GM12878 (cell line): ENCODE data around the gene CSTB. TPM values are rescaled to one million over a fixed set of nuclear protein-coding genes. Genes with fewer than 3 reads are reported as not detected.

ENCODE experiments used
- BHLHE40 ChIP-seq, 2 experiments: fragments of 450-650 bp in 1 of 2; IDR thresholded peaks; 2 replicates each; pipeline ENCODE4 v1.6.1; 2011 to 2017; ENCODE audit warnings: low read depth in 2 of 2, borderline replicate concordance in 1 of 2, improper control_type of control experiment in 1 of 2, low read length in 1 of 2, mild to moderate bottlenecking in 1 of 2
- EGR1 ChIP-seq, 2 experiments: IDR thresholded peaks; 1 replicate in 1 of 2; 2 replicates in 1 of 2; pipeline ENCODE4 v1.6.1; 2011 to 2012; ENCODE audit warnings: low read depth in 2 of 2, low read length in 2 of 2, borderline replicate concordance in 1 of 2, mild to moderate bottlenecking in 1 of 2, moderate library complexity in 1 of 2
- MEF2B ChIP-seq: fragments of 450-650 bp; IDR thresholded peaks from 2 replicates; pipeline ENCODE4 v1.6.1; 2018; ENCODE audit warnings: mild to moderate bottlenecking, moderate library complexity; ENCODE audit not compliant: partially characterized antibody, poor library complexity, severe bottlenecking
- MLLT1 ChIP-seq: fragments of 450-650 bp; IDR thresholded peaks from 2 replicates; pipeline ENCODE4 v1.6.1; 2016; ENCODE audit warnings: mild to moderate bottlenecking
- RAD21 ChIP-seq: IDR thresholded peaks from 2 replicates; pipeline ENCODE4 v1.6.1; 2011; ENCODE audit warnings: mild to moderate bottlenecking, low read depth, low read length, moderate library complexity; ENCODE audit not compliant: insufficient read depth
- ZNF687 ChIP-seq: fragments of 450-650 bp; IDR thresholded peaks from 2 replicates; pipeline ENCODE4 v1.6.1; 2017; ENCODE audit warnings: mild to moderate bottlenecking, moderate library complexity
- polyA plus RNA-seq, 11 experiments: library from polyadenylated mRNA; depleted of rRNA in 4 of 11; unstranded in 6 of 11; stranded (reverse) in 5 of 11; fragments of >200 nt; fragmentation: Nextera tagmentation in 4 of 11; fragmentation: Illumina TruSeq in 1 of 11; extraction: Ambion mirVana in 4 of 11; extraction: Trizol in 1 of 11; gene quantifications; 1 replicate in 1 of 11; 2 replicates in 10 of 11; pipeline versions ENCODE4 v1.2.1 to v1.2.3, GENCODE V29; 2011 to 2016; ENCODE audit warnings: inconsistent platforms in 2 of 11, missing spikeins in 2 of 11, low read depth in 1 of 11
- total RNA-seq, 4 experiments: library from RNA; depleted of rRNA in 3 of 4; stranded (reverse); fragments of >200 nt in 3 of 4; fragmentation: Illumina TruSeq in 1 of 4; extraction: Trizol in 1 of 4; gene quantifications; 2 replicates each; pipeline versions ENCODE4 v1.2.1 to v1.2.3, GENCODE V29; 2013 to 2021

CSTB gene
- total and polyA plus RNA-seq, 10 of the 15 experiments (the other 5 are each of a cell fraction or from before 2014, with no cell fraction given): 12.5 to 82.7 (median 41.9) TPM

GRCh38 chr21:43809853-43810504 lies 33.9 kb upstream of the CSTB start (continued):
- TF ChIP-seq ZNF687 (peak; percentile 79), MLLT1 (peak; percentile 52; the same call in 1 of the 2 replicates), EGR1 (IDR thresholded peaks at IDR 0.05; ENCODE audit: borderline replicate concordance in 1 of 2, low read depth in 2 of 2, low read length in 2 of 2) (no peak), BHLHE40 (IDR thresholded peaks at IDR 0.05; ENCODE audit: borderline replicate concordance in 1 of 2, low read depth in 2 of 2, low read length in 1 of 2) (peak in 1 of 2 experiments; percentile 29; a peak in 1 of 4 replicates), MEF2B (no peak), RAD21 (no peak)
